ENCODE results near the gene METRN.

METRN gene

GRCh38 chr16:761625-762513, 47.0 kb downstream of the METRN start:
- DNase-seq, result no peak

GRCh38 chr16:762595-763268, 47.8 kb downstream of the METRN start:
- DNase-seq, result no peak

DNA sequence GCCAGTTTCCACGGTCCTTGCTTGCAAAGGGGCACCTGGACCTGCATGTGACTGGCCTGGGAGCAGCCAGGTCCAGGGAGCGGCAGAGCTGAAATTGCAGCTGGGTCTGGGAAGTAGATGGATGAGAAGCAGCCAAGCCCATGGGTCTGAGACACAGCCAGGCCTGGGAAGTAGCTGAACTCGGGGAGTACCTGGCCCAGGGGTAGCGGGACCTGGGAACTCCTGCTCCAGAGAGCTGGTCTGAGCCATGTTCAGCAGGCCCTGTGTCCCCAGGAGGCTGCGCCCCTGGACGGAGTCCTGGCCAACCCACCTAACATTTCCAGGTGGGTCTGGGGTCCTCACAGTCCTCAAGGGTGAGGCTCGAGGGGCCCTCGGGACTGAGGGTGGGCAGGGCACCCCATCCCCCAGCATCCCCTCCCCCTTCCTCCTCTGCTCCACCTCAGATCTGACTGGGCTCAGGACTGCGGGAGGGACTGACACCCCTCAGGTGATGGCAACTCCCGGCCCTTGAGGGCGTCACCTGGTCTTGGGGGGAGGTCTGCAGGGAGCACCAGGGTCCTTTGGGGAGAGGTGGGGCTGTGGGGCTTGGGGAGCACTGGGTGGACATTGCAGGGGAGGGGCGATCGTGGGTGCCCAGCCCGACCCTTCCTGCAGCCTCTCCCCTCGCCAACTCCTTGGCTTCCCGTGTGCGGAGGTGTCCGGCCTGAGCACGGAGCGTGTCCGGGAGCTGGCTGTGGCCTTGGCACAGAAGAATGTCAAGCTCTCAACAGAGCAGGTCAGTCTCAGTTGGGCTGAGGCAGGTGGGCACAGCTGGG, 48.7 kb downstream of the METRN start:
- no peak for DNase-seq

DNA sequence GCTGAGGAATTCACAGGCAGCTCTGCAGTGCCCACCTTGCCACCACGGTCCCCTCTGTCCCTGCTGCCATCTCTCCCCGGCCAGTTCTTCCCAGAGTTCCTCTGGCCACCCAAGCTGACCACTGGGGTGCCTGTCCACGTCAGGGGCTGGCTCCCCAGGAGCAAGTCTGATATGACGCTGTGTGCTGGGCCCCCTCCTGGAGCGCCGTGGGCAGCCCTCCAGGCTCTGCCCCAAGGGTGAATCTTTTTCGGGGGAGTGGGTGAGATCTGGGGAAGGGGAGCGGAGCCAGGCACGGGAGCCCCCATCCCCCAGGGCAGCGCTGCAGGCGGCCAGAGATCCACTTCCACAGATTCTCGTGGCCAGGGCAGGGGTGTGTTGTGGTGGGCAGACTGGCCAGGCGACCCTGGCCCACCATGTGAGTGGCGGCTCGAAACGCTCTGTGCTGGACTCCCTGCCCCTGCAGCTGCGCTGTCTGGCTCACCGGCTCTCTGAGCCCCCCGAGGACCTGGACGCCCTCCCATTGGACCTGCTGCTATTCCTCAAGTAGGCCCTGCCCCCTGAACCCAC, 49.3 kb downstream of the METRN start:
- DNase-seq, result no peak

GRCh38 chr16:764848-765487, 50.0 kb downstream of the METRN start:
- no peak for DNase-seq

GRCh38 chr16:765488-765865, 50.6 kb downstream of the METRN start:
- DNase-seq, result no peak

DNA sequence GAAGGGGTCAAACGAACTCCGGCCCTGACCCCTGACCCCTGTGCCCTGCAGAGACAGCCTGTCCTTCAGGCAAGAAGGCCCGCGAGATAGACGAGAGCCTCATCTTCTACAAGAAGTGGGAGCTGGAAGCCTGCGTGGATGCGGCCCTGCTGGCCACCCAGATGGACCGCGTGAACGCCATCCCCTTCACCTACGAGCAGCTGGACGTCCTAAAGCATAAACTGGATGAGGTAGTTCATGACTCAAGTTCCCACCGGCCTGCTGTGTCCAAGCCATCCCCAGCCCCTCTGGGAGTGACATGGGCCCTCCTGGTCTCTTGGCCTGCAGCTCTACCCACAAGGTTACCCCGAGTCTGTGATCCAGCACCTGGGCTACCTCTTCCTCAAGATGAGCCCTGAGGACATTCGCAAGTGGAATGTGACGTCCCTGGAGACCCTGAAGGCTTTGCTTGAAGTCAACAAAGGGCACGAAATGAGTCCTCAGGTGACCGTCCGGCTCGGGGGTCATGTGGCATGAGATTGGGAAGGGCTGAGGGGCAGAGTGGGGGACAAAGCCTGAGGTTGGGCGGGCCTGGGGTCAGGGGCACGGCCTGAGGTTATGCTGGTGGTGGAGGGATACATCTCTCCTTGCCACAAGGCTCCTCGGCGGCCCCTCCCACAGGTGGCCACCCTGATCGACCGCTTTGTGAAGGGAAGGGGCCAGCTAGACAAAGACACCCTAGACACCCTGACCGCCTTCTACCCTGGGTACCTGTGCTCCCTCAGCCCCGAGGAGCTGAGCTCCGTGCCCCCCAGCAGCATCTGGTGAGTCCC, 51.3 kb downstream of the METRN start:
- no peak for DNase-seq

DNA sequence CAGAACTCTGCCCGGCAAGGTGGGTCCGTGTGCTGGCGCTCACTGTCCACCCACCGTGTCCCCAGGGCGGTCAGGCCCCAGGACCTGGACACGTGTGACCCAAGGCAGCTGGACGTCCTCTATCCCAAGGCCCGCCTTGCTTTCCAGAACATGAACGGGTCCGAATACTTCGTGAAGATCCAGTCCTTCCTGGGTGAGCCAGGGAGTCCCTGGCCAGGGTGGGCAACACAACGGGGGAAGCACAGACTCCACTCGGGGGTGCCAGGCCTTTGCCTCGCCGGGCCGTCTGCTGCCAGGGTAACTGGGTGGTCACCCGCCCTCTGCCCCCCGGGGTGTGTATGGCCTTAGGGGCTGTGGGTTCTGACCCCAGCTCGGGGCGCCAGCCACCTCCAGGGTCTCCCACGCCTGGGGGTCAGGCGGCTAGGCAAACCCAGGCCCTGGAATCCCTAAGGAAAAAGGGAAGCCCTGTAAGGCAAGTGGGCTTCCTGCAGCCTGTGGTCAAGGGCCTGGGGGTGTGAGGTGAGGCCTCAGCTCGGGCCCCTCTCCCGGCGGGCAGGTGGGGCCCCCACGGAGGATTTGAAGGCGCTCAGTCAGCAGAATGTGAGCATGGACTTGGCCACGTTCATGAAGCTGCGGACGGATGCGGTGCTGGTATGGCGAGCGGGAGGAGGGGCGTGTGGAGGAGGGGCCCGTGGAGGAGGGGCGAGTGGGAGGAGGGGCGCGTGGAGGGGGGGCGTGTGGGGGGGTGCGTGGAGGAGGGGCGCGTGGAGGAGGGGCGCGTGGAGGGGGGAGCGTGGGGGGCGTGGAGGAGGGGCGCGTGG, 52.1 kb downstream of the METRN start:
- DNase-seq, result no peak

DNA sequence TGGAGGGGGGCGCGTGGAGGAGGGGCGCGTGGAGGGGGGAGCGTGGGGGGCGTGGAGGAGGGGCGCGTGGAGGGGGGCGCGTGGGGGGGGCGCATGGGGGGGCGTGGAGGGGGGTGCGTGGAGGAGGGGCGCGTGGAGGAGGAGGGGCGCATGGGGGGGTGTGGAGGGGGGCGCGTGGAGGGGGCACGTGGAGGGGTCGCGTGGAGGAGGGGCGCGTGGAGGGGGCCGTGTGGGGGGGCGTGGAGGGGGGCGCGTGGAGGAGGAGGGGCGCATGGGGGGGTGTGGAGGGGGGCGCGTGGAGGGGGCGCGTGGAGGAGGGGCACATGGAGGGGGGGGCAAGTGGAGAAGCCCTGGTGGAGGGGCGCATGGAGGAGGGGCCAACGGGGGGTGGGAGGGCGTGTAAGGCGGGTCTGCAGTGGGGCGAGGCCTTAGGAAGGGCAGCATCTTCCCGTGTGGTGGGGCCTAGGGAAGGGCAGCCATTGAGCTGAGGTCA, 52.9 kb downstream of the METRN start:
- DNase-seq, result no peak

- no peak for DNase-seq
Measured at GRCh38 chr16:768428-768827, 53.5 kb downstream of the METRN start.
